B cell (primary cell): Measurements from ENCODE around the gene EDNRB.

Experiments used
- EZH2 ChIP-seq: IDR thresholded peaks from 2 replicates; pipeline ENCODE4 v1.6.1; 2012; ENCODE audit warnings: borderline replicate concordance, low read depth, mild to moderate bottlenecking, moderate library complexity, low read length; ENCODE audit not compliant: insufficient read depth, poor library complexity, severe bottlenecking
- TF ChIP-seq, protein P1 (sequence below): fragments of 200-600 bp; IDR thresholded peaks from one replicate; pipeline ENCODE4 v1.8.0; 2022; ENCODE audit warnings: antibody characterized with exemption, mild to moderate bottlenecking

DNA sequence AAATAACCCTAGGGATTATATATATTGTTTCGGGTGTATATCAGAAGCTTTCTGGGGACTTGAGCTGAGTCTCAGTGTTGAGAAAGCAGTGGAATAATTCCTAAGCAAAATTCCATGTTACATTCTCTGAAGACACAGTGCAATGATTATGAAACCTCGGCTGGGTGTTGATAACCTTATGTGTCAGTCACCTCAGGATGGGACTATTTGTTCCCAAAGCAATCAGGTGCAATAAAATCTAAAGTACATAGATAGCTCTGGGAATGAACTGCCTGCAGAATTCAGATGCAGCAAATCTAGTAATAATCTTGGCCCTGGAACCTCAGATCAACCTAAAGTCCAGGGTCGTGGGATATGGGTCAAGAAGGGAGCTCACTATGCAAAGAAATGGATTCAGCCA is 53.0 kb downstream of the EDNRB start:
- TF ChIP-seq, protein P1, sequence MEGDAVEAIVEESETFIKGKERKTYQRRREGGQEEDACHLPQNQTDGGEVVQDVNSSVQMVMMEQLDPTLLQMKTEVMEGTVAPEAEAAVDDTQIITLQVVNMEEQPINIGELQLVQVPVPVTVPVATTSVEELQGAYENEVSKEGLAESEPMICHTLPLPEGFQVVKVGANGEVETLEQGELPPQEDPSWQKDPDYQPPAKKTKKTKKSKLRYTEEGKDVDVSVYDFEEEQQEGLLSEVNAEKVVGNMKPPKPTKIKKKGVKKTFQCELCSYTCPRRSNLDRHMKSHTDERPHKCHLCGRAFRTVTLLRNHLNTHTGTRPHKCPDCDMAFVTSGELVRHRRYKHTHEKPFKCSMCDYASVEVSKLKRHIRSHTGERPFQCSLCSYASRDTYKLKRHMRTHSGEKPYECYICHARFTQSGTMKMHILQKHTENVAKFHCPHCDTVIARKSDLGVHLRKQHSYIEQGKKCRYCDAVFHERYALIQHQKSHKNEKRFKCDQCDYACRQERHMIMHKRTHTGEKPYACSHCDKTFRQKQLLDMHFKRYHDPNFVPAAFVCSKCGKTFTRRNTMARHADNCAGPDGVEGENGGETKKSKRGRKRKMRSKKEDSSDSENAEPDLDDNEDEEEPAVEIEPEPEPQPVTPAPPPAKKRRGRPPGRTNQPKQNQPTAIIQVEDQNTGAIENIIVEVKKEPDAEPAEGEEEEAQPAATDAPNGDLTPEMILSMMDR: no peak
- no peak for TF ChIP-seq EZH2
